CD4-positive, alpha-beta T cell treated with Interleukin-12 subunit alpha and Interleukin-12 subunit beta, for 1 hour (primary cell): ENCODE results near the gene FUOM.
A peak's percentile ranks its signal among the peaks of the same experiment; 100 is the strongest.
"Not testable (repeated sequence)": the region's sequence is repeated elsewhere in the genome, so short reads cannot be mapped to it uniquely, and the experiment has no call there.

Experiments used
- DNase-seq: peaks from one replicate; pipeline ENCODE4 v3.0.0-alpha.2; 2020

The FUOM gene

DNA sequence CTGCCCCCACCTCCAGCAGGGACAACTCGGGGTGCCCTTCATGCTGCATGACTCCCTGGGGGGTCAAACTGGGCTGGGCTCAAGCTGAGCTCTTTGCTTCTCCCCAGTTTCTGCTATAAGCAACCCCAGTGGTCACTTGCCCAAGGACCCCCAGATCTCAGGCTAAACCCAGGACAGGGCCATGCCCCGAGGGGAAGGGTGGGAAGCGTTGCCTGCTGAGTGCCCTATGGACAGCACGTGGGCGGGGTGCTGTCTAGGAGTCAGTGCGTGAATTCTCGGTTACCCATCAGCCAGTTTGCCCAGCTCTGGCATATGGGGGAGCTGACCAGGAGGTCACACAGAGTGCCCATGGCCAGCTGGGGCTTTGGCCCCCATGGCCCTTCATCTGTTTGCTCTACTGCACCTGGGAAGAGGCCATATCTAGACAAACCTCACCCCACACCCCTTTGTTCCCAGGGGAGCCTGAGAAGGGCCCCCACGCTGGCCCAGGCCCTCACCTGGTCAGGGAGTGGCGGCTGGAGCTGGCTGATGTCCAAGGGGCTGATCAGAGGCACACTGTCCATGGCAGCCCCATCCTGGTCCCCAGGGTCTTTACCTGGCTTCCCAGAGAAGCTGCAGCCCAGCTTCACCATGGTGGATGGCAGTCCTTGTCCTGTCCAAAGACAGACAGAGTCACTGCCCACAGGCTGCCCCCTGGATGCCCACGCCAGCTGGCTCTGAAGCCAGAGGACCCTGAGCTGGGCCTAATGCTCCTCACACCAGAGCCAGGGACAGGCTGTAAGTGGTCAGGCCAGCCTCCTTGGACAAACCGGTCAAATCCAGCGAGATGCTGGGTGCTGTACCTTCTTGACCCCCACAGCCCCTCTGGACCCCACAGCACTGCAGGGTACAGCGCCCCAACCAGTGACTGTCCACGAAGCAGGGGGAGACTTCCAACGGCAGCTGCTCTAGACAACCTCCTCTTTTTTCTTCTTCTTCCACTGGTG is 29.2 kb downstream of the FUOM start:
- DNase-seq: no peak

DNA sequence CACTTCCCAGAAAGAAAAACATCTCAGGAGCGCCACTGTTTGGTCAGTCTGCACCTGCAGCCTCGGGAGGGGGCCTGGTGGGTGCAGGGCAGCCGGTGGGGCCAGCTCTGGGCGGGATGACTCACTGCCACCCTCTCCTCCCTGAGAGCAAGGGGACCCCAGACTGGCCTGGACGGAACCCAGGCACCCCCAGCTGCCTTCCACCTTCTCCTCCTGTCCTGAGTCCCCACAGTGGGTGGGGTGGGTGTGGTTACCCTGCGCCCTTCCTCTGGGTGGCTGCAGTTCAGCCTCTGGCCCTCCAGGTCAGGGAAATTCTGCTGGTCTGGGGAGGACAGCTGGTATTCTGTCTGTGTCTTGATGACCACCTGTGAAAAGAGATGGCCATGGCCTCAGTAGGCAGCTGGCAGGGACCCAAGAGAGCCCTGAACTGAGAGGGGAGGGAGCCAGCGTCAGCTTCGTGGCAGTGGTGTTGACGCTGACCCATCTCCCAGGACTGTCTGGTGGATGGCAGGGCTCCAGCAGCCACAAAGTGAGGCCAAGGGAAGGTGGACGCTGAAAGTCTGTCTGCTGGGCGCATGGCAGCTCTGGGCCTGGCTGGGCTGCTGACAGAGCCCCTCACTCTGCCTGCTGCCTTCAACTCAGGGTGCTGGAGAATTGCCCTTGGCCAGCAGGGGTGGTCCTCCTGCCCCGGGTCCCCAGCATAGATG is 30.0 kb downstream of the FUOM start:
- no peak for DNase-seq

DNA sequence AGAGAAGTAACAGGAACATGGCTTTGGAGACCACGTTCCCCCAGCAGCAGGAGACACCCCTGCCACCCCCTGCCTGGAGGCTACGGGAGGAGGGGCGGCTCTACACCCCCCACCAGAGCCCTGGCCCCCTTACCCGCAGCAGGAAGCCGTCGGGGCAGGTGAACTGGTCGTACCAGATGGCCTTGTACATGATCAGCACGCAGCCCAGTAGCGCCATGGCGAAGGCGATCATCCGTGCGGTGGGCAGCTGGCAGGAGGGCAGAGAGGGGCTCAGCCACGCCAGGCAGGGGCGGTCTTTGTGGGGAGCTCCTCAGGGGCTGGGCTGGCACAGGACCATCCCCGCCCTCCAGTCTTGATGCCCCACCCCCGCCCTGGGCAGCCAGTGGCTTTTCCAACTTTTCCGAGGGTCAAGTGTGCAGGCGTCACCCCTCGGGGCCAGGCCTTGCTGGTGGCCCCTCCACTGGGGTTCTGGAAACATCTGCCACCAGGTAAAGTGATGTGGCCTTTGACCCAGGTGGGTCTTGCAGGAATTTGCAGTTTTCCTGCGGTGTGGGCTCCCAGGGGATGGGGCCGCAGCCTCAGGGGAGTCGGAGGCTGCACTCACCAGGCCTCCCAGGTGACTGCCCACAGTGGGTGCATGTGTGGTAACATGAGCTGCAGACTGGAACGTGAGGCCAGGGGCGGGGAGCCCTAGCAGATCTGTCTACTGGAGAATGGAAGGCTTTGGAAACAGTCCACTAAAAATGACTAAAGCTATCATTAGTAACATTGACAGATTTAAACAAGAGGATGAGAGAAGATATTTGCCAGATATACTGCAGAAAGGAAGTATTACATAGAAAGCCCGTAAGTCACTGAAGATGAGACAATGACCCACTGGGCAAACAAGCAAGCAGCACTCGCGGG is 30.8 kb downstream of the FUOM start:
- DNase-seq: no peak

DNA sequence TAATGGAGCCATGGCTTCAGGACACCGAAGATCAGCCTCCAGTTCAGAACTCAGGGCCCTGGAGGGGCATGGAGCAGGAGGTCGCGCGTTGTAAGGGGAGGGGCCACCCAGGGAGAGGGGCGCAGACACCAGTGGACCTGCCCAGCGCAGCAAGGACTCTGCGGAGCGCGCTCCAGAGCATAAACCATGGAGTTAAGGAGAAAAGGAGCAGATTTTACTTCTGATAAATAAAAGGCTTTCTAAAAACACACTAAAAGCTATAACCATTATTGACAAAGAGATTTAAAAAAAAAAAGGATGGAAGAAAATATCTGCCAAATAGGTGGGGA is 31.6 kb downstream of the FUOM start:
- DNase-seq: no peak

DNA sequence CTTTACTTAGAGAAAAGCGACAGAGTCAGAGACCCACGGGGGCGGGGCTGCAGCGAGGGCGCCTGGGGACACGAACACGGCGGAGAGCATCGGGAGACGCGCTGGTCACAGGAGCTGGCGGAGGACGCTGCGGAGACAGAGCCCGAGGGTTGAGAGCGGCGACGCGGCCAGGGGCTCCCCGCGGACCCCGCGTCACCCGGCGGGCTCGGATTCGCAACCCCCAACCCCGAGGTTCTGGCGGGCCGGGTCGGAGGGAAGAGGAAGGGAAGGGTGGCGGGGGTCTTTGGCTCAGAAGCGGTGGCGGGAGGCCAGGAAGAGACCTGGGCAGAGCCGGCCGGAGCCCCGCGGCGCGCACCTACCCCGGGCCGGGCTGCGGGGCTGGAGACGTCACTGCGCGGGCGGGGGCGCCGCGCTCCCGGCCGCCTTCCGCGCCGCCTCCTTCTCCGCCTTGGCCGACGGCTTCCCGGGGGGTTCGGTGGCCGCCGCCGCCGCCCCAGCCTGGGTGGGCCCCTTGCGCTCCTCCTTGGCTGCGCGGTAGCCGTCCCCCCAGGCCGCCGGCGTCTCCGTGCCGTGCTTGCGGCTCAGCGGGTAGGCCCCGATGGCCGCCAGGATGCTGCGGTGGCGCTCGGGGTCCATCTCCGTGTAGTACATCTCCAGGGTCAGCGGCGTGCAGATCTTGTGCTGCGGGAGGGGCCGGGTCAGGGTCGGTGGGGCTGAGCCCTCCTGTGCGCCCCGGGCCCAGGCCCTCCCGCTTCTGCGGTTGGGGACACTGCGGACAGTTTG is 32.2 kb downstream of the FUOM start:
- peak; percentile 31 for DNase-seq

DNA sequence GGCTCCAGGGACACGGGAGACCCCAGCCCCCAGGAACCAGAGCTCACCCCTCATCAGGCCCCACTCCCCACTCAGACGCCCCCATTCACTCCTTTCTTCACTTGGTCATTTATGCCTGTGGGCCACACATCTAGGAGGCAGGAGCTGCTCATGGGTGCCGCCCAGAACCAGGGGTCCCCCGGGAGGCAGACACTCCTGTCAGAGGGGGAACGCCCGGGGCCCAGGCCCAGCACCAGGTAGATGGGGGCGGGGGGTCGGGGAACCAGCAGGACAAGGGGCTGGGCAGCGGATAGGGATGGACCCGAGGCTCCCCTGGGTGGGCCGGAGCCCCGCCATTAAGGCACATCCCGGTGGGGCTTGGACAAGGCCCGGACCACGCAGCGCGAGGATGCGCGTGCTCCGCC is 33.0 kb downstream of the FUOM start:
- no peak for DNase-seq

DNA sequence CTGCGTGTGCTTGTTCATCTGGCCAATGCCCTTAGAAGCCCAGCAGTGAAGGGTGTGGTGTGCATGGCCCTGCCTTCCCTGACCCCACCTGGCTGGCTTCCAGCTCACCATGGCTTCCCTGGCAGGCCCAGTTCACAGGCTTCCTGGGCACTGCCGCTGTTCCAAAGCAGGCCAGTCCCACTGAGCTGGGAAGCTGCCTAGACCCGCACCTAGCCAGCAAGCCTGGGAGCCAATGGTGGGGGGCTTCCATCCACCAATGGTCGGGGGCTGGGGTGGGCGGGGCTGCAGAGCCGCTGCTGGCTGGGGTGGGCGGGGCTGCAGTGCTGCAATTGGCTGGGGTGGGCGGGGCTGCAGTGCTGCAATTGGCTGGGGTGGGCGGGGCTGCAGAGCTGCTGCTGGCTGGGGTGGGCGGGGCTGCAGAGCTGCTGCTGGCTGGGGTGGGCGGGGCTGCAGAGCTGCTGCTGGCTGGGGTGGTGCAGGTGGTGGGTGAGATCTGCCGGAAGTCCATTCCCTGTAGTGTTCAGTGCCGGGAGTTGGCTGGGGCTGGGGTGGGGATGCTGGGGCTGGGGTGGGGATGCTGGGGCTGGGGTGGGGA is 33.5 kb downstream of the FUOM start:
- peak; percentile 78 for DNase-seq

DNA sequence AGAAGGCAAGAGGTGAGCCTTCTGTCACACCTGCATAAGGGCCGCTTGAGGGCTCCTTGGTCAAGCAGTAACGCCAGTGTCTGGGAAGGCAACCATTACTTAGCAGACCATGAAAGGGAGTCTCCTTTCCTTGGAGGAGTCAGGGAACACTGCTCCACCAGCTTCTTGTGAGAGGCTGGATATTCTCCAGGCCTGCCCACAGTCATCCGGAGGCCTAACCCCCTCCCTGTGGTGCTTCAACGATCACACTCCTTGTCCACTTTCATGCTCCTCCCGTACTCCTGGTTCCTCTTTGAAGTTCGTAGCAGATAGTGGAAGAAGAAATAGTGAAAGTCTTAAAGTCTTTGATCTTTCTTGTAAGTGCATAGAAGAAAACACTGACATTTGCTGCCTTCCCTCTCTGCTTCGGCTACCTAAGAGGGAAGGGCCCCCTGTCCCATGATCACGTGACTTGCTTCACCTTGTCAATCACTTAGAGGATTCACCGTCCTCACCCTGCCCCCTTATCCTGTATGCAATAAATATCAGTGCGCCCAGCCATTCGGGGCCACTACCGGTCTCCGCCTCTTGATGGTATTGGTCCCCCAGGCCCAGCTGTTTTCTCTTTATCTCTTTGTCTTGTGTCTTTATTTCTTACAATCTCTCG is 35.6 kb downstream of the FUOM start:
- DNase-seq: not testable (repeated sequence)

DNA sequence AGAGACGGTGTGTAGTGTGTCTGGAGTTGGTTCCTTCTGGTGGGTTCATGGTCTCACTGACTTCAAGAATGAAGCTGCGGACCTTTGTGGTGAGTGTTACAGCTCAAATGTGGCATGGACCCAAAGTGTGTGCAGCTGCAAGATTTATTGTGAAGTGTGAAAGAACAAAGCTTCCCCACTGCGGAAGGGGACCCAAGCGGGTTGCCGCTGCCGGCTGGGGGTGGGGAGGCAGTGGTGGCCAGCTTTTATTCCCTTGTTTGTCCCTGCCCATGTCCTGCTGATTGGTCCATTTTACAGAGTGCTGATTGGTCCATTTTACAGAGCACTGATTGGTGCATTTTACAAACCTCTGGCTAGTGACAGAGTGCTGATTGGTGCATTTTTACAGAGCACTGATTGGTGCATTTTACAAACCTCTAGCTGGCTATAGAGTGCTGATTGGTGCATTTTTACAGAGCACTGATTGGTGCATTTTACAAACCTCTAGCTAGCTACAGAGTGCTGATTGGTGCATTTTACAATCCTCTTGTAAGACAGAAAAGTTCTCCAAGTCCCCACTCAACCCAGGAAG is 36.9 kb downstream of the FUOM start:
- not testable (repeated sequence) for DNase-seq

DNA sequence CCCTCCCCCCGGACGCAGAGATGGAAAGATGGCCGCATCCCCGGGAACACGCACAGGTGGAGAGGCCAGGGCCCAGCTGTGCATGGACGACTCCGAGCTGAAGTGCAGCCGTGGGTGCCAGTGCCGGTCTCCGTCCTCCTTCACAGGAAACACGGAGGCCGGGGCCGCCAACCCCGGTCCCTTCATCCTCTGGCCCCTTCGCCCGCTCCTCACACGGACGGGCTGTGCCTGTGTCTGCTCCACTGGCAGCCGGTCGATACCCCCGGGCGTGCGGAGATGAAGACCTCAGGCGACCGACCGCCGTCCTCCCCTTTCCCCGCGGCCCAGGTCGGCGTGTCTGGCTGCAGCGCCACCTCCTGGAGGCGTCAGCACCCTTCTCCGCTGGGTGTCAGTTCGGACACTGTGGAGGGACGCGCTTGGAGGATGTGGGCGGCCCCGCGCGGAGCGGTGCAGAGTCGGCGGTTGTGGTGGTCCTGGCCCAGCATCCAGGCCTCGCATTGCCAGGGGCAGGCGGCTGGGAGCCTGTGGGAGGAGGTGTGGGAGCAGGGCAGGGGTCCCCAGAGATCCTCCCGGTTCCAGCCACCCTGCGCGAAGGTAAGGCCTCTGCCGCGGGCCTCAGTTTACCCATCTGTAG is 39.2 kb downstream of the FUOM start:
- DNase-seq: peak; percentile 77

DNA sequence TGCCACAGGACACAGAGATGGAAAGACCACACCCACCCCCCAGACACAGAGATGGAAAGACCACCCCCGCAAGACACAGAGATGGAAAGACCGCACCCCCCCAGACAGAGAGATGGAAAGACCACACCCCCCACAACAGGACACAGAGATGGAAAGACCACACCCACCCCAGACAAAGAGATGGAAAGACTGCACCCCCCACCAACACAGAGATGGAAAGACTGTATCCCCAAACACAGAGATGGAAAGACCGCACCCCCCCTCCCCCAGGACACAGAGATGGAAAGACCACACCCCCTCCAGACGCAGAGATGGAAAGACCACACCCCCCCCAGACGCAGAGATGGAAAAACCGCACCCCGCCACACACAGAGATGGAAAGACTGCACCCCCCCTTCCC is 41.1 kb downstream of the FUOM start:
- DNase-seq: no peak

DNA sequence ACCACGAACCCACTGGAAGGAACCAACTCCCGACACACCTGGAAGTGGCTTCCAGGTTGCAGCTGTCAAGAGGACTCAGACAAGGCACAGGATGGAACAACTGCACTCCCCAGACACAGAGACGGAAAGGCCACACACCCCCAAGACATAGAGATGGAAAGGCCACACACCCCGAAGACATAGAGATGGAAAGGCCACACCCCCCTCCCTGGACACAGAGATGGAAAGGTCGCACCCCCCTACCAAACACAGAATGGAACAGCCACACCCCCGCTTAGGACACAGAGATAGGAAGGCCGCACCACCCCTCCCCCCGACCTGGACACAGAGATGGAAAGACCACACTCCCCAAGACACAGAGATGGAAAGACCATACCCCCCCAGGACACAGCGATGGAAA is 41.6 kb downstream of the FUOM start:
- no peak for DNase-seq

DNA sequence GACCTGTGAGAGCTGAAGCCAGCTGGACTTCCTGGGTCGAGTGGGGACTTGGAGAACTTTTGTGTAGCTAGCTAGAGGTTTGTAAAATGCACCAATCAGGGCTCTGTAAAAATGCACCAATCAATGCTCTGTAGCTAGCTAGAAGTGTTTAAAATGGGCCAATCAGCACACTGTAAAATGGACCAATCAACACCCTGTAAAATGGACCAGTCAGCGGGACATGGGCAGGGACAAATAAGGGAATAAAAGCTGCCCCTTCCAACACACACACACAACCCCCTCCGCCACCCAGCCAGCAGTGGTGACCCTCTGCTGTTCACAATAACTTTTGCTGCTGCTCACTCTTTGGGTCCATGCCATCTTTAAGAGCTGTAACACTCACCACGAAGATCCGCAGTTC is 42.0 kb downstream of the FUOM start:
- no peak for DNase-seq

DNA sequence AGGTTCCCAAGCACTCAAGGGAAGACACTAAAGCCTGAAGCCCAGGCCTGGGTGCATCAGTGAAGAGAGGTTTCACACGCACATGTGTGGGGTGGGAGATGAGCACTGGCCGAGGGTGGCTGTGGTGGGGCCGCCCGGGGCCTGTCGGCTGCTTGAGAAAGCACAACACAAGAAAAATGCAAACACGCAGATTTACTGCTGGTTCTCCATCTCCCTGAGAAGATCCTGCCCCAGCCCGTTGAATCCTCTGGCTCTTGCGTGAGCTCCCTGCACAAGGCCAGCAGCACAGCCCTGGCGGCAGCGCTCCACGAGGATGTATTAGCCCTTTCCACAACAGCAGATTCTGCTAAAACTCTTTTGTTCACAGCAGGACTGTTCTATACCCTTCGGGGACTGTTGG is 42.9 kb downstream of the FUOM start:
- no peak for DNase-seq

DNA sequence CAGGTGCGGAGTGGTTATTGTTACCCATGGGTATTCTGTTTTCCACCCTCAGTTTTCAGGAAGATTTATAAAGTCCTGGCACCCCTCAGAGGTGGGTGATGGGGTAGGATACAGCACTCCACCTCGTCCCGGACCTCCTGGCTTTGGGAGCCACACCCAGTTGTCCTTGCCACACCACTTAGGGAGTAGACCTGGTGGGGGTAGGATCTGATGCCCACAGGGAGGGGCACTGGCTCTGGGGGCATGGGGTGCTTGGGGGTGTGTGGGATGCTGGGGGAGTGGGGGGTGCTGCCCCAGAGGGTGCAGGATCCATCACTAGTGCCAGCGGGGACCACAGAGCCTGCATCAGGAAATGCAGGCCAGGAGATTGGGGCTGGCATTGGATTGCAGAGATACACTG is 44.6 kb downstream of the FUOM start:
- no peak for DNase-seq

DNA sequence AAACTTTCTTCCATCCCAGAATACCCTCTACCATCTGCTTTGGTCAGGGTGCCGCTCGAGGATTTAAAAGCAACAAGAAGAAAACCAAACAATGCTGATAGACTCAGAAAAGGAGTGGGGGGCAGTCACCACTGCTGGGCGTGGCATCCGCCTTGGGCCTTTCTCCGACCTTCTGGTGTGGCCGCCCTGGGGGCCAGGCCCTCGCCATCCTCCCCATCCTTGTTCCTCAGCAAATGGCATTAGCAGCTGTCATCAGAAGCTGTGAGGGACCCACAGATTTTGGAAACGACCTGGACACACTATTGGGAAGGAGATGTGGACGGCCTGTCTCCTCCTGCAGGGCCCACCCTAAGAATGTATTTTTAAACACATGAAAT is 45.1 kb downstream of the FUOM start:
- no peak for DNase-seq

DNA sequence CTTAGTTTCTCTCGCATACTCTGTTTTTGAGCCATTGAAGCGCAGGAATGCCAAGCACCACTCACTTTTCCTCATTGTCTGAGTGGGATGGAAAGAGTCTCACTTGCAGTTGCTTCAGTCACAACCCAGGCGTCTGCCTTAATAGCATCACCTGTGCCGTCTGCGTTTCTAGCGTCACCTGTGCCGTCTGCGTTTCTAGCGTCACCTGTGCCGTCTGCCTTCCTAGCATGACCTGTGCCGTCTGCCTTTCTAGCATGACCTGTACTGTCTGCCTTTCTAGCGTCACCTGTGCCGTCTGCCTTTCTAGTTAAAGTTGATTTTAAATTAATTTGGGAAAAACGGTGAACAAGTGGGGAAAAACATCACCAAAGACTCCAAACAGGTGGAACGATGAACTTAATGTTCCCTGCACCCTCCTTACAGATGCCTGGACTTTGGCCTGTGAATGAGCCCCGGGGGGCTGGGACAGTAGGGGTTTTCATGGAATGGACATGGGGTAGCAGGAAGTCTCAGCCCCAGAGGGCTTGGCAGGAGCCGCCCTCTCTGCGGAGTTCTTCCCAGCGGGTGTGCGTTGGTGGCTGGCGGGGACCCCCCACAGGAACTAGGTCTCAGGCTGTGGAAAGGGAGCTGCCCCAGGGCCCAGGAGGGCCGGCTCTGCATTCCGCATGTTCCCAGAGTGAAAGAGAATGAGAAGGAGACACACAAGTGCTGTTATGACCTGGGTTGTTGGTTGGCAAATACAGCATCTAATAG is 45.6 kb downstream of the FUOM start:
- DNase-seq: no peak

DNA sequence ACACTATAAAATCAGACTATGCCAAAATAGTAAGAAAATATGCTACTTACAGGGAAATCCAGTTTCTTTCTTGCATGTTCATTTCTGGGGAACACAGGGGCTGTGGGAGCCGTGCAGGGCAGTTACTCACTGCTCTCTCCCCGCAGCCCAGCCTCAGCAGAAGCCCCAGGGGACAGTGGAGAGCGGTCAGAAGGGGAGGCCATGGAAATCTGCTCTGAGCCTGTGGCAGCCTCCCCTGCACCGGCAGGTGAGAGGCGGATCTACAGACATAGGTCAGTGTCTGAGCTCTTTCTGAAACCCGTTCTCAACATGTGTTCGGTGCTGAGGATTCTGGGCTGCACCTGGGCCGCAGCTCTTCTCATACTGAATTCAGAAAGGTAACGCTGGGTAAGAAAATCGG is 46.2 kb downstream of the FUOM start:
- DNase-seq: no peak

DNA sequence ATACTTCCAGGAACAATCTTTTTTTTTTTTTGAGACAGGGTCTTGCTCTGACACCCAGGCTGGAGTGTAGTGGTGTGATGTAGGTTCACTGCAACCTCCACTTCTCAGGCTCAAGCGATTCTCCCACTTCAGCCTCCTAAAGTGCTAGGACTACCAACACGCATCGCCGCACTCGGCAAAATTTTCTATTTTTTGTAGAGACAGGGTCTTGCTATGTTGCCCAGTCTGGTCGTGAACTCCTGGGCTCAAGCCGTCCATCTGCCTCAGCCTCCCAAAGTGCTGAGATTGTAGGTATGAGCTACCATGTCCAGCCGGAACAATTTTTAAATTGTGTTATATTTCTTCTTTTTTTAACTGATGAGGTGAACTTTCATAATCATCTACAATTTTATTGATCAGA is 47.0 kb downstream of the FUOM start:
- DNase-seq: no peak

DNA sequence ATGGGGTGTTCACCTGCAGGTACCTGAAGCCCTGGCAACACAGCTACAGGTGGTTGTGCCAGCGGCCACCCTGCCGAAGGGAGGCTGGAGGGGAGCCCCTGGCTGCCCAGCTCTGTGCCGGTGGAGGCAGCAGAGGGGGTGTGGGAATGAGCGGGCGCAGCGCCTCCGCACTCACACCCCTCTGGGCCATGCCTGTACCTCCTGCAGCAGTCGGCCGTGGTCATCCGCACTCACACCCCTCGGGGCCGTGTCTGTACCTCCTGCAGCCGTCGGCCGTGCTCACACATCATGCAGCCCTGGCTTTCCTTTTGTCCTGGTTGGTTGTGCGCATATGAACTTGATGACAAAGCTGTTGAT is 47.4 kb downstream of the FUOM start:
- DNase-seq: no peak
